HepG2 (cell line): ENCODE measurements around the gene HELZ2. TPM values are rescaled to one million over a fixed set of nuclear protein-coding genes. Genes with fewer than 3 reads are reported as not detected.

Experiments used
- CSRNP1 ChIP-seq: sonication (generic); formaldehyde crosslinking; IDR thresholded peaks from 2 replicates; pipeline ENCODE4 v1.8.1; 2023; ENCODE audit warnings: mild to moderate bottlenecking, missing genetic modification reagents
- HOXD1 ChIP-seq: sonication (generic); formaldehyde crosslinking; IDR thresholded peaks from 2 replicates; pipeline ENCODE4 v1.5.0; 2020; ENCODE audit warnings: missing genetic modification reagents
- LRRFIP1 ChIP-seq: sonication (generic); formaldehyde crosslinking; conservative IDR thresholded peaks from 2 replicates; pipeline ENCODE4 v1.4.0; 2020; ENCODE audit warnings: missing genetic modification reagents
- PHF8 ChIP-seq: sonication (generic); formaldehyde crosslinking; IDR thresholded peaks from 2 replicates; pipeline ENCODE4 v1.5.0; 2020; ENCODE audit warnings: missing genetic modification reagents
- TFAP4 ChIP-seq: sonication (generic); IDR thresholded peaks from 2 replicates; pipeline ENCODE4 v1.6.1; 2016; ENCODE audit warnings: low read depth, borderline replicate concordance
- ZBTB34 ChIP-seq: sonication (generic); formaldehyde crosslinking; IDR thresholded peaks from 2 replicates; pipeline ENCODE4 v1.8.0; 2022; ENCODE audit warnings: mild to moderate bottlenecking, missing genetic modification reagents
- ZFP91 ChIP-seq: sonication (generic); formaldehyde crosslinking; IDR thresholded peaks from 2 replicates; pipeline ENCODE4 v1.9.0; 2022; ENCODE audit warnings: missing genetic modification reagents, mild to moderate bottlenecking, borderline replicate concordance
- ZFX ChIP-seq: sonication (generic); formaldehyde crosslinking; IDR thresholded peaks from 2 replicates; pipeline ENCODE4 v1.4.0; 2020; ENCODE audit warnings: mild to moderate bottlenecking, low read depth, missing genetic modification reagents, moderate library complexity
- ZNF160 ChIP-seq: sonication (generic); formaldehyde crosslinking; IDR thresholded peaks from 2 replicates; pipeline ENCODE4 v1.8.0; 2022; ENCODE audit warnings: mild to moderate bottlenecking, inconsistent platforms, missing genetic modification reagents
- ZNF619 ChIP-seq: sonication (generic); formaldehyde crosslinking; IDR thresholded peaks from 2 replicates; pipeline ENCODE4 v1.4.0; 2020; ENCODE audit warnings: mild to moderate bottlenecking, missing genetic modification reagents
- ZNF777 ChIP-seq: sonication (generic); formaldehyde crosslinking; IDR thresholded peaks from 2 replicates; pipeline ENCODE4 v1.4.0; 2020; ENCODE audit warnings: missing genetic modification reagents
- ZNF782 ChIP-seq: sonication (generic); formaldehyde crosslinking; IDR thresholded peaks from 2 replicates; pipeline ENCODE4 v1.4.0; 2020; ENCODE audit warnings: missing genetic modification reagents, mild to moderate bottlenecking, borderline replicate concordance
- polyA plus RNA-seq, 8 experiments: library from polyadenylated mRNA; depleted of rRNA in 3 of 8; stranded (reverse) in 7 of 8; unstranded in 1 of 8; fragments of >200 nt; fragmentation: Illumina TruSeq in 4 of 8; extraction: Trizol in 4 of 8; gene quantifications; 2 replicates each; pipeline versions ENCODE4 v1.2.1 to v1.2.3, GENCODE V29; 2011 to 2016; ENCODE audit warnings: low read depth in 4 of 8, missing spikeins in 1 of 8, mixed read lengths in 1 of 8; ENCODE audit not compliant: insufficient read depth in 1 of 8
- total RNA-seq, 5 experiments: library from RNA; depleted of rRNA; stranded (reverse); fragments of >200 nt; fragmentation: Illumina TruSeq; extraction: Trizol; gene quantifications; 2 replicates each; pipeline ENCODE4 v1.2.3, GENCODE V29; 2016; ENCODE audit warnings: low read depth in 1 of 5

Gene HELZ2
- total and polyA plus RNA-seq, 2 of the 13 experiments (the other 11 are each of a cell fraction or from before 2014, with no cell fraction given) = 9.6 to 10.1 TPM

- TF ChIP-seq CSRNP1 (CRISPR knock-in tag) = peak; percentile 84; the same call in 1 of the 2 replicates
- peak; percentile 36; the same call in 1 of the 2 replicates for TF ChIP-seq ZNF160
- TF ChIP-seq ZNF782 (CRISPR knock-in tag) = 0 out of 2 replicates have a peak, but pooled peaks have one; percentile 34
- no peak for TF ChIP-seq LRRFIP1 (CRISPR knock-in tag)
- no peak for TF ChIP-seq PHF8 (CRISPR knock-in tag)
- 0 out of 2 replicates have a peak, but pooled peaks have one; percentile 11 for TF ChIP-seq ZNF619
- TF ChIP-seq ZFX (CRISPR knock-in tag) = peak; percentile 65
- peak; percentile 73 for TF ChIP-seq ZNF777 (CRISPR knock-in tag)
- peak; percentile 41; the same call in 1 of the 2 replicates for TF ChIP-seq TFAP4
- 0 out of 2 replicates have a peak, but pooled peaks have one; percentile 22 for TF ChIP-seq HOXD1 (CRISPR knock-in tag)
- peak; percentile 58; the same call in 1 of the 2 replicates for TF ChIP-seq ZFP91 (CRISPR knock-in tag)
- peak; percentile 85; the same call in 1 of the 2 replicates for TF ChIP-seq ZBTB34 (CRISPR knock-in tag)
Observed at GRCh38 chr20:63557481-63557891, 16.6 kb downstream of the HELZ2 start (continued).
